GM13977 (cell line): ENCODE measurements around the gene STMN3.
"Not testable (repeated sequence)": the region's sequence is repeated elsewhere in the genome, so short reads cannot be mapped to it uniquely, and the experiment has no call there.

Experiments used
- DNase-seq: peaks from one replicate; pipeline ENCODE4 v3.0.0; 2012; ENCODE audit warnings: low spot score
- CTCF ChIP-seq: IDR thresholded peaks from 2 replicates; pipeline ENCODE4 v1.5.1; 2012; ENCODE audit warnings: mild to moderate bottlenecking, control low read depth; ENCODE audit not compliant: insufficient read depth; ENCODE audit errors: extremely low read depth, missing control alignments
- in situ Hi-C: fragments of 300-500 bp; cut with MboI; formaldehyde crosslinking; loops from one replicate; pipeline ENCODE4 v1.12.0; 2022; ENCODE audit warnings: low sequenced_read_pairs, low pct_unique_long_range_greater_than_20kb, mixed read lengths, inconsistent platforms; ENCODE audit not compliant: unreplicated experiment

Gene STMN3

GRCh38 chr20:63640086-63640485 is 13.1 kb downstream of the STMN3 start:
- in situ Hi-C loops = no loop called here
- DNase-seq = no peak
- no peak for TF ChIP-seq CTCF

GRCh38 chr20:63639093-63639975 is 13.9 kb downstream of the STMN3 start:
- no peak for TF ChIP-seq CTCF
- DNase-seq = no peak
- in situ Hi-C loops = no loop called here

- no peak for DNase-seq
- in situ Hi-C loops = no loop called here
- no peak for TF ChIP-seq CTCF
Measured at GRCh38 chr20:63636752-63637628, 16.2 kb downstream of the STMN3 start.

GRCh38 chr20:63635431-63636141 is 17.6 kb downstream of the STMN3 start:
- in situ Hi-C loops = no loop called here
- no peak for TF ChIP-seq CTCF
- no peak for DNase-seq

GRCh38 chr20:63633732-63634131 is 19.5 kb downstream of the STMN3 start:
- in situ Hi-C loops = no loop called here
- TF ChIP-seq CTCF = no peak
- no peak for DNase-seq

GRCh38 chr20:63631426-63631825 is 21.8 kb downstream of the STMN3 start:
- in situ Hi-C loops, DNase-seq: not testable (repeated sequence)

- in situ Hi-C loops, DNase-seq: not testable (repeated sequence)
Measured at GRCh38 chr20:63630956-63631355, 22.3 kb downstream of the STMN3 start.
